Stomach (tissue), 9 donors: Measurements from ENCODE around the gene MAP7. TPM values are rescaled to one million over a fixed set of nuclear protein-coding genes. Genes with fewer than 3 reads are reported as not detected.

Experiments
- DNase-seq, 2 donors: peaks; one replicate each; pipeline versions ENCODE4 v3.0.0 to v3.0.0-alpha.2; 2013 to 2019
- H3K27ac ChIP-seq, 5 donors: fragments of 200-600 bp in 4 of 5; sonication (generic) in 4 of 5; one replicate each; pipeline ENCODE4 v1.5.1; 2013 to 2019; ENCODE audit warnings: mild to moderate bottlenecking in 1 of 5, moderate library complexity in 1 of 5
- H3K27me3 ChIP-seq, 3 donors: fragments of 200-600 bp; sonication (generic); one replicate each; pipeline ENCODE4 v1.5.1; 2017 to 2019; ENCODE audit warnings: mixed run types in 1 of 3
- H3K36me3 ChIP-seq, 4 donors: fragments of 200-600 bp; sonication (generic); 1 replicate in 3 of 4; 2 replicates in 1 of 4; pipeline ENCODE4 v1.5.1; 2016 to 2019
- H3K4me1 ChIP-seq, 4 donors: fragments of 200-600 bp; sonication (generic); one replicate each; pipeline ENCODE4 v1.5.1; 2016 to 2019
- H3K4me3 ChIP-seq, 4 donors: fragments of 200-600 bp; sonication (generic) in 3 of 4; one replicate each; pipeline ENCODE4 v1.5.1; 2016 to 2019; ENCODE audit warnings: mild to moderate bottlenecking in 1 of 4
- H3K9me3 ChIP-seq, 4 donors: fragments of 200-600 bp; sonication (generic); one replicate each; pipeline ENCODE4 v1.5.1; 2016 to 2019
- EP300 ChIP-seq: sonication (generic); formaldehyde crosslinking; IDR thresholded peaks from one replicate; pipeline ENCODE4 v1.6.1; 2017; ENCODE audit warnings: antibody characterized with exemption
- POLR2A ChIP-seq, 4 donors: fragments of 450-650 bp; IDR thresholded peaks; one replicate each; pipeline ENCODE4 v1.6.1; 2016; ENCODE audit warnings: antibody characterized with exemption in 4 of 4, control low read depth in 2 of 4, mild to moderate bottlenecking in 1 of 4, moderate library complexity in 1 of 4
- POLR2AphosphoS5 ChIP-seq, 3 donors: sonication (generic); formaldehyde crosslinking; IDR thresholded peaks; one replicate each; pipeline ENCODE4 v1.6.1; 2016; ENCODE audit warnings: antibody characterized with exemption in 3 of 3
- WGBS, 5 donors: extraction: QIAGEN DNeasy Blood & Tissue Kit in 3 of 5; methylation state at CpG; one replicate each; pipeline versions ENCODE4 v1.1.5 to v1.1.7; 2013 to 2018; 5-methylcytosine and 5-hydroxymethylcytosine counted together
- intact Hi-C: fragments of 100-400 bp; cut with DNase I; formaldehyde crosslinking; loops from one replicate; pipeline ENCODE4 v1.15.1; 2023; ENCODE audit warnings: low total_unique reads
- polyA plus RNA-seq, 3 donors: library from polyadenylated mRNA; stranded (reverse); fragments of 200-250 nt; gene quantifications; one replicate each; pipeline ENCODE4 v1.2.3, GENCODE V29; 2013
- total RNA-seq, 5 donors: library from RNA; depleted of rRNA; stranded (reverse); fragments of >200 nt; gene quantifications; one replicate each; pipeline versions ENCODE4 v1.1.0 to v1.2.3, GENCODE V29; 2014 to 2016
- TF ChIP-seq, protein P1 (sequence below), 7 experiments: fragments of 450-650 bp in 4 of 7; fragments of 200-600 bp in 3 of 7; sonication (generic) in 3 of 7; IDR thresholded peaks; one replicate each; pipeline ENCODE4 v1.5.1; 2016 to 2019; ENCODE audit warnings: antibody characterized with exemption in 7 of 7, control low read depth in 2 of 7, mild to moderate bottlenecking in 1 of 7
- donor health status: healthy with polysubstance abuse.
- donor health status: Bipolar disorder and iron deficiency.
- donor health status: healthy.

MAP7 gene
- total and polyA plus RNA-seq, 8 donors = 2.3 to 28.3 (median 9.7) TPM

GRCh38 chr6:136475686-136476085, 74.5 kb downstream of the MAP7 start:
- Histone ChIP-seq H3K27me3 (no peaks in the 10 kb centered on the region), H3K27ac (no peak overlapping the region), H3K9me3 (no peaks in the 10 kb centered on the region), H3K4me1 (peaks cover 0 to 20% (median 9%) of the 10 kb centered on the region in 4 donors), H3K36me3 (no peaks in the 10 kb centered on the region), H3K4me3 (no peak overlapping the region)
- intact Hi-C loops = no loop called here
- DNase-seq = no peak
- TF ChIP-seq POLR2AphosphoS5 (IDR thresholded peaks at IDR 0.05) = no peak
- no peak for TF ChIP-seq EP300
- WGBS, 5 donors = 87 to 93% (median 90%) methylated on average over 4 of the region's 4 CpGs

GRCh38 chr6:136474241-136474640, 76.0 kb downstream of the MAP7 start:
- Histone ChIP-seq H3K36me3 (no peaks in the 10 kb centered on the region), H3K4me1 (peaks cover 0 to 33% (median 9%) of the 10 kb centered on the region in 4 donors), H3K27ac (no peak overlapping the region), H3K4me3 (no peak overlapping the region), H3K9me3 (no peaks in the 10 kb centered on the region), H3K27me3 (no peaks in the 10 kb centered on the region)
- TF ChIP-seq POLR2A (IDR thresholded peaks at IDR 0.05) (no peak), POLR2AphosphoS5 (IDR thresholded peaks at IDR 0.05) (no peak), EP300 (no peak)
- TF ChIP-seq, protein P1, sequence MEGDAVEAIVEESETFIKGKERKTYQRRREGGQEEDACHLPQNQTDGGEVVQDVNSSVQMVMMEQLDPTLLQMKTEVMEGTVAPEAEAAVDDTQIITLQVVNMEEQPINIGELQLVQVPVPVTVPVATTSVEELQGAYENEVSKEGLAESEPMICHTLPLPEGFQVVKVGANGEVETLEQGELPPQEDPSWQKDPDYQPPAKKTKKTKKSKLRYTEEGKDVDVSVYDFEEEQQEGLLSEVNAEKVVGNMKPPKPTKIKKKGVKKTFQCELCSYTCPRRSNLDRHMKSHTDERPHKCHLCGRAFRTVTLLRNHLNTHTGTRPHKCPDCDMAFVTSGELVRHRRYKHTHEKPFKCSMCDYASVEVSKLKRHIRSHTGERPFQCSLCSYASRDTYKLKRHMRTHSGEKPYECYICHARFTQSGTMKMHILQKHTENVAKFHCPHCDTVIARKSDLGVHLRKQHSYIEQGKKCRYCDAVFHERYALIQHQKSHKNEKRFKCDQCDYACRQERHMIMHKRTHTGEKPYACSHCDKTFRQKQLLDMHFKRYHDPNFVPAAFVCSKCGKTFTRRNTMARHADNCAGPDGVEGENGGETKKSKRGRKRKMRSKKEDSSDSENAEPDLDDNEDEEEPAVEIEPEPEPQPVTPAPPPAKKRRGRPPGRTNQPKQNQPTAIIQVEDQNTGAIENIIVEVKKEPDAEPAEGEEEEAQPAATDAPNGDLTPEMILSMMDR (IDR thresholded peaks at IDR 0.05) = no peak
- intact Hi-C loops = no loop called here
- 89 to 92% (median 90%) methylated on average over 6 of the region's 6 CpGs for WGBS, 5 donors
- no peak for DNase-seq

DNA sequence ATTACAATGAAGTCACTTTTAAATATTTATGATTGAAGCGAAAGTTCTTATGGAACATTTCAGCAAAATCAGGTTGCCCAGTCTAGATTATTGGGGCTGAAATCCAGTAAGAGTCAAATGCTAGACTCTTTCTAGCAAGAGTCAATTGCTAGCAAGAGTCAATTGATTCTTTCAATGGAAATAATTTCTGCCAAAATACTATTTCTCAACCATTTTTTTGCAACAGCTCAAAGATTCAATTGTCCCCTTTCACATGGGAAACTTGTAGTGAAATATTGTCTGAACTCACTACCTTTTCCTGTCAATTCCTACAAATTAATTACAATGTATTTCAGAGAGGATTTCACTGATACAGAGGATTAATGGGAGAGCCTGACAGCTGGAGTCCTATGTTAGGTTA, 78.3 kb downstream of the MAP7 start:
- Histone ChIP-seq H3K4me1 (peaks cover 0 to 34% (median 9%) of the 10 kb centered on the region in 4 donors), H3K9me3 (no peaks in the 10 kb centered on the region), H3K4me3 (no peak overlapping the region), H3K27me3 (no peaks in the 10 kb centered on the region), H3K27ac (no peak overlapping the region), H3K36me3 (no peaks in the 10 kb centered on the region)
- WGBS, 5 donors = 77 to 91% (median 87%) methylated on average over 1 of the region's 1 CpG
- intact Hi-C loops = no loop called here
- no peak for DNase-seq
- no peak for TF ChIP-seq POLR2AphosphoS5 (IDR thresholded peaks at IDR 0.05)
- TF ChIP-seq, protein P1 (IDR thresholded peaks at IDR 0.05) = no peak
- no peak for TF ChIP-seq POLR2A (IDR thresholded peaks at IDR 0.05)
- no peak for TF ChIP-seq EP300

GRCh38 chr6:136471372-136471771, 78.8 kb downstream of the MAP7 start:
- TF ChIP-seq EP300 = no peak
- no peak for TF ChIP-seq POLR2AphosphoS5 (IDR thresholded peaks at IDR 0.05)
- no peak for TF ChIP-seq POLR2A (IDR thresholded peaks at IDR 0.05)
- TF ChIP-seq, protein P1 (IDR thresholded peaks at IDR 0.05) = no peak
- H3K4me3 ChIP-seq = no peak overlapping the region

GRCh38 chr6:136470044-136470443, 80.2 kb downstream of the MAP7 start:
- Histone ChIP-seq H3K27me3 (no peaks in the 10 kb centered on the region), H3K4me3 (no peak overlapping the region), H3K27ac (no peak overlapping the region), H3K36me3 (no peaks in the 10 kb centered on the region), H3K4me1 (peaks cover 0 to 42% (median 9%) of the 10 kb centered on the region in 4 donors), H3K9me3 (no peaks in the 10 kb centered on the region)
- DNase-seq = no peak
- no peak for TF ChIP-seq POLR2AphosphoS5 (IDR thresholded peaks at IDR 0.05)
- TF ChIP-seq EP300 = no peak
- TF ChIP-seq POLR2A (IDR thresholded peaks at IDR 0.05) = no peak
- TF ChIP-seq, protein P1 (IDR thresholded peaks at IDR 0.05) = no peak
- 76 to 92% (median 81%) methylated on average over 5 of the region's 5 CpGs for WGBS, 5 donors
- intact Hi-C loops = no loop called here

More at GRCh38 chr6:136471372-136471771, 78.8 kb downstream of the MAP7 start:
- Histone ChIP-seq H3K9me3 (no peaks in the 10 kb centered on the region), H3K4me1 (peaks cover 0 to 34% (median 9%) of the 10 kb centered on the region in 4 donors), H3K27ac (no peak overlapping the region), H3K36me3 (no peaks in the 10 kb centered on the region), H3K27me3 (no peaks in the 10 kb centered on the region)
- 16 to 26% (median 24%) methylated on average over 5 of the region's 5 CpGs for WGBS, 5 donors
- intact Hi-C loops = no loop called here
- DNase-seq = peak in 1 of 2 donors; percentile 35
